GM11168 (cell line): ENCODE data around the gene SEPTIN6.
"Not testable (repeated sequence)": the region's sequence is repeated elsewhere in the genome, so short reads cannot be mapped to it uniquely, and the experiment has no call there.

Experiments used
- in situ Hi-C: fragments of 300-500 bp; cut with MboI; formaldehyde crosslinking; loops from one replicate; pipeline ENCODE4 v1.12.0; 2022; ENCODE audit warnings: low sequenced_read_pairs; ENCODE audit not compliant: unreplicated experiment

SEPTIN6 gene

DNA sequence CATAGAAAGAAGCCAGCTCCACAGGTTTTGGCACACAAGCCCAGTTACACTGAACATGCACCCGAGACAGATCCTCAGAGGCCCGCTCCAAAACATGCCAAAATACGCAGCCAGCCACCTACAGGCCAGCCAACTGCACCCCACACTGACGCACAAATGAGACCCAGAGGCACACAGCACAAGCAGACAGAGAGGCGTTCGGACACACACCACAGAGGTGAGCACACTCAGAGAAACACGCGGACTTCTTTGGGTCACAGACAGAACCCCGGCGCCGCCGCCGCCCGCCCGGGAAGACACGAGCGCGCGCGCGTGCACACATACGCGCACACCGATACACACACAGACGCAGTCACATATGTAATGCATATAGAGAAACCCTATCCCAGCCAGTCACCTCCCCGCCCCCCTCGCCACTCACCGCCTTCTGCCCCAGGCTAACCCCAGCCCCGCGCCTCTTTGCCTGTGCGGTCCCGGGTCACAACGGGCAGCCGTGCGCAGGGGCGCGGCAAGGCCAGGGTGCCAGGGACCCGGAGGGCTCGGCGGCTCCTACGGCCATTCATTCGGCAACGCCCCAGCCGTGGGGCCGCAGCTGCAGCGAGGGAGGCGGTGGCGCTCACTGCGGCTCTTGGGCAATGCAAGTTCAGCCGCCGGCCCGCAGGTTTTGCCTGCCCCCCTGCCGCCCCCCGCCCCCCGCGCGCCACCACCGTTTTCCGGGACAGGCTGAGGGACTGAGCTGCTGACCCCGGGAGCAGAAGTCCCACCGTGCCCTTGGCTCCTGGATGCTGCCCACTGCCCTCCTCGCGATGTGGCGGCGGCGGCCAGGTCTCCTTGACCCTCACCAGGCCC, 553 bp downstream of the SEPTIN6 start:
- in situ Hi-C loops, result no loop called here

DNA sequence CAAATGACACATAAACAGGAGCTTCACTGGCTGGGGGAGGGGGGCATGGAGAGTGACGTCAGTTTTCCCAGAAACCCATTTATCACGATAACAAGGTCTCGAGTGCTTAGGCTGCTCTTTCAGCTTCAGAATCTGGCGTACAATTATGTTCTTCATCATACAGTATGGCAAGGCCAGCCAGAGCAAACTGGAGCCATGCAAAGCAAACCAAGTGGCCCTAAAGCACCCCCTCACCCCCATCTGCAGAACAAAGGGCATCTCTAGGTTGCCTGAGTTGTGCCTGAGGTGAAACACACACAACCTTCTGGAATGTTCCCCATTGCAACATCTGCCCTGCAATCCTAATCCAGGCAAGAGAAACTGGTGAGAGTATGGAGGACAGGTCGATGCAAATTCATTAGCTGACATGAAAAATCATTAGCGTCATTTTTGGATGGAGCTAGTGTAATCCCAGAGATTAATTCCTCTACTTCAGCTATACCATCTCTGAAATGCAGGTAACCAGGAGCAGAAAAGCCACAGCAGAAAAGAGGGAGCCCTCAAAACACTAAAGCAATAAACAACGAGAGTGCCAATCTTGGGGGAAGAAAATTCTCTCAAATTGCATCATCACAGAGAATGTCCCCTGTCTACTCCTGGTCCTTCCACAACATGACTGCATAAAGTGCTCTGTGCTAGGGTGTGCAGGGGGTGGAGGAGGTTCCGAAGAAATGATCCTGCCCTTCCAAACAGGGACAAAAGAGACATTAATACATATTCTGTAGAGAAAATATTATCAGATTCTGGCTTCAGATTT, 1.8 kb downstream of the SEPTIN6 start:
- in situ Hi-C loops, result no loop called here

DNA sequence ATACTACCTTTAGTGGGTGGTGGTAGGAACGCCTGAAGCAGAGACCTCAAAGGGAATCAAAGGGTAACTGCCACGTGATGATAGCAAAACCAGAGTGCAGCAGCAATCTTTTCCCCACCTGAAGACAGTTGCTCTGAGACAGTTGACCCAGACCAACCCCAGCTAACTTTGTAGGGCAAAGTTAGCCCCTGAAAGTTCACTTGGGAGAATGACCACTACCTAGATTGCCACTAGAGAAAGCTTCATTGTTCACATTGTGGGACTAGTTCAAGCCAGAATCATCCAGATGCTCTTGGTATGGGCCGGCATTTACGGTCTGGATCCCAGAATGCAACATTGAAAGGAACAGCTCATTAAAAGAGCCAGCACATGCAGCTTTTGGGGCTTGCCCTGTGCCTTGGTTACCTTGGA, 4.1 kb downstream of the SEPTIN6 start:
- in situ Hi-C loops, result no loop called here

DNA sequence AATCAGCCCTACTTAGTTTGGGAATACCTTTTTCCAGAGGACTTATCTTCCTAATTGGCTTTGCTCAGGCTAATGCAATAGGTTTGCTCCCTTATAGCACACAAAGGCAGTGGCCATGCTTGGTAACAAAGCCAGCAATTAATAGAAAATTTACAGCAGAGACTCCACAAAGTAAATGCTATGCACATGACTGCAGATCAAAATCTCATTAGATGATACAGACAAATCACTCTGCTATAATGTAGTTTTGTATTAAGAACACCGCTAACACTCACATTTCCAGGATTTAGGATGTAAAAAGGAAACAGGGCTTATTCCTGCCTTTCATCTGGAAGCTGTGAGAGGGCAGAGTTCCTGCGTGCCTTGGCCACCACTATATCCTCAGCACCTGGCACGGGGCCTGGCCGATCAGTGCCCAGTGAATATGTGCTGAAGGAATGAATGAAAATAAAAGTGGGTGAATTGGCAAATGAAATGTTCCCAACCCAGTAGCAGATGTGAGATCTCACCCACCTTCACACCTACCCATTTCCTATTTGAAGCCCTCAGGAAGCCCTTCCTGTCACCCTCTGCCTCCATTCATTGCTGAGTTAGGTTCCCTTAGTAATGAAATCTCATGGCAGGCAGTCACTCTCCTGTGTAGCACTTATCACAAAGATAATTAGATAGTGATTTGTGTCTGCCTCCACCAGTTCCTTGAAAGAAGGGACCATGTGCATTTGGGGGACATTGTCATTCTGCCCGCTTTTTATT, 5.1 kb downstream of the SEPTIN6 start:
- in situ Hi-C loops, result no loop called here

DNA sequence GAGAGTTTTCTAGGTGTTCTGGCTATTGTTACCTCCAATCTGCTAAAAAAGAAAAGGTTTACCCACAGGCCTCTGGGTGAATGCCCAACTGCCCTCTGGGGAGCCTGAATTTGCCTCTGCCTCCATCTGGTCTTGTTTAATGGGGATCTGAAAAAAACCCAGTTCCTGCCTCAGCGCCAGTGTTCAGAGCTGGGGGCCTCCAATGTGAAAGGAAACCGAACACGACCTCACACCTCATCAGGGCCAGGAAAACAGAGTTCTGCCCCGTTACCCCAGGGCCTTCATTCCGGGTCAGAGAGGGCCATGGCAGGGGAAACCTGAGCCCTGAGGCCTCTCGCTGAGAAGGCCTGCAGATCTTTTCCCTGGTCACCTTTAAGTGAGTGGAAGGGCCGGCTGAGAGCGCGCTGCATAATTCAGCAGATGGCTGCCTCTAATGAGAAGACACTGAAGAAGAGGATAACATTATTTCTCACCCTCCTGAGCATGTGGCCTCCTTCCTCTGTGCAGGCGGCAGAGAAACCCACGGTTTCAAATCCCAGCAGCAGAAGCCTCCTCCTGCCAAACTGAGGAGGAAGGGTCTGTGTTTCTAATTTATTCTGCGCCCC, 6.8 kb downstream of the SEPTIN6 start:
- in situ Hi-C loops, result no loop called here

DNA sequence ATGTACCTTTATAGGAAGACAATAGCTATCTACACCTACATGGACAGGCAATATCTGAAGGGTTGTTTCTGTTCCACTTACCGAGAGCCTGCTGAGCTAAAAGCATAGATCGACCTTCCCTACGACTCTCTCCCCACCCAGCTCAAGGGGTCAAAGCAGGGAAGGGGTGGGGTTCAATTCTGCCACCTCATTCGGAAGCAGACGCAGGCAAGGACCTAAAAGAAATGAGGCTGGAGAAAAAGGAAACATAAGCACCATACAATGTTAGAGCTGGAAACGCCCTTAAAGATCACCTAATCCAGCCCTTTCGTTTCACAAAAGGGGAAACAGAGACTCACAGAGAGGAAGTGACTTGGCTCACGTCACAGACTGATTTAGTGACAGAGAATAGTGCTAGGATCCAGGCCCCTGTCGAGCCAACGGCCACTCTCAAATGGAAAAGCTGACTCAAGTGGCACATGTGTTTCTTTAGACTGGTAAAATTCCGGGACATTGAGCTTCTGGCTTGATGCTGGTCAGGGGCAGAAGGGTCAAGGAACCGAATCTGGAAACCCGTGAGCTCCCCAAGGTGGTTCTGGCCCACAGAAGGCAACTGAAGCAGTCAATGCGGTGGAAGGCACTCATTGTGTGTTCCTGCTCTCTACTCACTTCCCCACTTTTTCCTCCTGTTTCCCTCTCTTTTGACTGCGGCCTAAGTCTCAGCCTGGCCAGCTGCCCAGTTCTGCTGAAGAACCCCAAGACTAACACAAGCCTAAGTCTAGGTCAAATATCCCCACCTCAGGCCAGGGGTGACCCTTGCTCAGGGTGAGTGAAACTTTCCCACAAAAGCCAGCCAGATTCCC, 7.5 kb downstream of the SEPTIN6 start:
- in situ Hi-C loops, result no loop called here

DNA sequence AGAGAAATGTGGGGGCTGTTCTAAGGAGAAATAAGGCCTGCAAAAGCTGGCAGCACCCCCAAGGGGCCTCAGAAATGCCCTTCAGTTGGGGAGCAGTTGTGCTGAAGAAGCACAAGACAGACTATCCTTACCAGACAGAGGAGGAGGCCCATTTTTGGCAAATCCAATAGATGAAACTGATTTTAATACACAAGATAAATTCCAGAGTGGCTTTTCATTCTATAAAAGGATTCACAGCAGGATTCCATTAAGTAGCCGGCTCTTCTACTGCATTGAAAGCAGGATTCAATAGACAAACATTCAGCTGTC, 8.1 kb downstream of the SEPTIN6 start:
- in situ Hi-C loops, result no loop called here

DNA sequence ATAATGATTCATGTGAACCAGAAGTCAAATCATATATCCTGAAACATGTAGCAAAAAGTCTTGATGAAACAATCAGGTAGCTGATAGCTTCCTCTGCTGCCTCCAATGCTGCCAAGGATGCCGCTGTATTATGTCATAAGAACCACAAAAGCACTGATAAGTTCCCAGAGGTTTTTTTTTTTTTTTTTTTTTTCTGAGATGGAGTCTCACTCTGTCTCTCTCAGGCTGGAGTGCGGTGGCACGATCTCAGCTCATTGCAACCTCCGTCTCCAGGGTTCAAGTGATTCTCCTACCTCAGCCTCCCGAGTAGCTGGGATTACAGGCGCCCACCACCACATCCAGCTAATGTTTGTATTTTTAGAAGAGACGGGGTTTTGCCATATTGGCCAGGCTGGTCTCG, 8.7 kb downstream of the SEPTIN6 start:
- in situ Hi-C loops, result not testable (repeated sequence)

DNA sequence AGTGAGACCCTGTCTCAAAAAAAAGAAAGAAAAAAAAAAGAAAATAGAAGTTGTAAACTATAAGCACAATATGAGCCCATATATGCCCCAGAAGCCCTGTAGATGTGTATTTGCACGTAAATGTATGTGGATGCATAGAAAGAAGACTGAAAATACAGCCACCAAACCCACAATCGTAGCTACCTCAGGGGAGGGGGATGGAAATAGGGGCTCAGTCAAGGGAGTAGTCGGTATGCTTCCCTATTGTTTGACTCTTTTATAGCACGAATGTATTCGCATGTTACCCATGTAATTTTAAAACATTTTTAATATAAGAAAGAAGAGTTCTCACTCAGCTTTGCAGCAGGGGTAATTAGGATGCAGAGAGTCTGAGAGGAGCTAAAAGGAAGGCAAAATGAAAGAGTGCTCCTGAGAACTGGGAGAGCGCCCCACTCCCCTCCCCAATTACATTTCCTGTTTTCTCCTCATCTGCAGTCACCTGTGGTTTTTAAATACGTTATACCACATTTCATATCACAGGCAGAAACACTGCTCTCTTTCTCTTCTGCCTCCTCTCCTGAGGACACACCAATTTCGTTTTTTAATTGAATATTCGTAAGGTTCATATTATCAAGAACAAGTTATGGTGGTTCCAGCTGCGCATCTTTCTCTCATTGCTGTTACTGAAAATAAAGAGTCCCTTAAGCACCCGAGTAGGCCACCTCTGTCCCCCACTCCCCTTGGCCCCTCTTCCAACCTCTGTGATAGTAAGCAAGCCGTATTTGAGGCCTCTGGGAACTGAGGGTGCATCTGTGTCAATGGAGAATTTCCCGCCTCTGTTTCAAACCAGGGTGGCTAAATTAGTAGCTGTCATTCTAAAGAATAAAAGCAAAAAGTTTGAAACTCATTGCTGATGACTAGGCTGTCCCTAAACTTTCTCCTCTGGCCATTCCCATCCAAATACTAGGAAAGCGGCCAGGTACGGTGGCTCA, 10.7 kb downstream of the SEPTIN6 start:
- in situ Hi-C loops, result no loop called here

DNA sequence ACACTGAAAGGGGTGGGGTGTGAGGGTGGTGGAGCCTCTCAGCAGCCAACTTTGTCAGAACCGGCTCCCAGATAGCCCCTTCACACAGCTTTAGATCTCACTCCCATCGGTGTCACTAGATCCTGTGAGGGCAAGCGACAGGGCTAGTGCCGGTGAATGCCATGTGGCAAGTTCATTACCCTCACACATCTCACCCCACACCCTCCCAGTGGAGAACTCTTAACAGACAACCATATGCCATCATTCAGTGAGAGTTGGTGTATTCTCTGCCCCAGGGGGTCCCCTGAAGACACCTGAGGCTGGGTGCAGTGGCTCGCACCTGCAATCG, 15.3 kb downstream of the SEPTIN6 start:
- in situ Hi-C loops, result no loop called here

DNA sequence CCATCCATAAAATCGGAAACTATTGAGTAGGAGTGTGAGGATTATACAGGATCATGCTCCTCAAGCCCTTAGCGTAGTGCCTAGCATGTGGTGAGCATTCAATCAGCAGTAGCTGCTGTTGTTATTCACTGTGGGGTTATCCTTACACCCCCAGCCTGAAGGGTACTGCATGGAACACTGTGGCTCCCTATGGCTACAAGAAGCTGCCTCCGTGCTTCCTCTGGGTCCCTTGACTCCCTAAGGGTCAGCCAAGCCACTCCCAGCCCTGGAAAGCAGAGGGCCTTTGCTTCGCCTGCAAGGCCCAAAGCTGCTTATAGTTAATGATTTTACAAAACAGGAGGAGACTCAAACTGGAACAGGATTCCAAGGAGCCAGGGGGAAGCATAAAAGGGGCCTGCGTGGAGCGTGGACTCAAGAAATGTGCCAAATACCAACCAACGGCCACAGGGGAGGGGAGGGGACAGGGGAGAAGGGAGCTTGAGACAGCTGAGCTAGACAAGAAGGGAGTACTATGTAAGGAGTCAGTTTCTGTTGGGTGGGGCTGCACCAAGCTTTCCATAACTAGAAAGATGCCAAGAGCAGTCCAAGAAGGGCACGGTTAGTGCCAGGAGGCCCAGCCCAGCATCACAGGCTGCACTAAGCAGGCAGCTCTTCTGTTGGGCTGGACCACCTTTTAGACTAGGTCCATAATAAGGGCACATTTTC, 15.9 kb downstream of the SEPTIN6 start:
- in situ Hi-C loops, result no loop called here

DNA sequence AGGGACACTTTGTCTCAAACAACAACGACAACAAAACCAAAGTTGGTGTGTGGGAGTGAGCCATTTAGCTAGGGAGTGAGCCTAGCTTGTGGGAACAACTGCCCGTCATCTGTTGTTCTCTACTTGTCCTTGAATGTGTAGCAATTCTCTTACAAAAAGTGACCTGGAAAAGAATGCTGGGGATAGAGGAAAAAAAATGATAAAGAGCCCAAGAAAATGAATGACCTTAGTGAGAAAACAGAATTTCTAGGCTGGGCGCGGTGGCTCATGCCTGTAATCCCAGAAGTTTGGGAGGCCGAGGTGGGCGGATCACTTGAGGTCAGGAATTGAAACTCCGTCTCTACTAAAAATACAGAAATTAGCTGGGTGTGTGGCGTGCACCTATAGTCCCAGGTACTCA, 19.6 kb downstream of the SEPTIN6 start:
- in situ Hi-C loops, result no loop called here

DNA sequence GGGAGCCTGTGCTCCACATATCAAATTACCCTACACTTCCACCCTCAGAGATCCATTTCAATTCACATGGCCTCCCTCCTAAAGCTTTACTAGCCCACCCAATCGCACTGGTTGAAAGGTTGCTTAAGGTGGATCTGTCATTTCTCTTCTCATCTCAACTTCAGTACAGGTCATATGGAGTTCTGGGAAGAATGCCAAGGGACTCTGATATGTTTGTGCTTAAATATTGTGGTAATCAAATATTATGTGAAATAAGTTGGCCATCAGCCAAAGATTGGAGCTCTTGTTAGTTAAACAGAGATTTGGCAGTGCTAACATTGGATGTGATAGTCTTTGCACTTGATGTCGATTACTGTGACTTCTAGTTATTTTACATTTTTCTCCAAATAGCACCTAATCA, 20.5 kb downstream of the SEPTIN6 start:
- in situ Hi-C loops, result no loop called here

DNA sequence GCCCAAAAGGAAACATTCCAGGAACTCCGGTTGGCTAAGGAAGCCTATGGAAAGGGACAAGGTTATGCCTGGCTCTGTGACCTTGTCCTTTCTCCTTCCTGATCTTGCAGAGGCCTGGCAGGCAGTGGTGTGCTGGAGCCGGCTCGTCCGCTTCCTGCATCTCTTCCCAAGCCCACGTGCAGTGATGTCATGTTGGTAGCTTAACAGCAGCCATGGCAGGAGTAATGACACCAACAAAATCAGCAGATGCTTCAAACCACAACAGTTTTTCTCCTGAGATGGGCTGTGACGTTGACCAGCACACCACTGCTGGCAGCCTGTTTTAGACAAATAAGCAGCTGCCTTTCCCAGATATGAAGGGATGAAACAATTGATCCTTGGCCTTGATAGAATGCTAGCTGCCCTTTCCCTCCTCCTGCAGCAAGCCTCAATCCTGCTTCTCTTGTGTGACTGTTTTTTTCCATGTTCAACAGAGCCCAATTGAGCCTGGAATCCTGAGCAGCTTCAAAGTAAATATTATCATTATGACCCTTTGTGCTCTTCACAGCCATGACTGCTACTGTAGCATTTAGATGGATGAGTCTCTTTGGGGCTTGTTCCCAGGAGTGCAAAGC, 23.4 kb downstream of the SEPTIN6 start:
- in situ Hi-C loops, result no loop called here

DNA sequence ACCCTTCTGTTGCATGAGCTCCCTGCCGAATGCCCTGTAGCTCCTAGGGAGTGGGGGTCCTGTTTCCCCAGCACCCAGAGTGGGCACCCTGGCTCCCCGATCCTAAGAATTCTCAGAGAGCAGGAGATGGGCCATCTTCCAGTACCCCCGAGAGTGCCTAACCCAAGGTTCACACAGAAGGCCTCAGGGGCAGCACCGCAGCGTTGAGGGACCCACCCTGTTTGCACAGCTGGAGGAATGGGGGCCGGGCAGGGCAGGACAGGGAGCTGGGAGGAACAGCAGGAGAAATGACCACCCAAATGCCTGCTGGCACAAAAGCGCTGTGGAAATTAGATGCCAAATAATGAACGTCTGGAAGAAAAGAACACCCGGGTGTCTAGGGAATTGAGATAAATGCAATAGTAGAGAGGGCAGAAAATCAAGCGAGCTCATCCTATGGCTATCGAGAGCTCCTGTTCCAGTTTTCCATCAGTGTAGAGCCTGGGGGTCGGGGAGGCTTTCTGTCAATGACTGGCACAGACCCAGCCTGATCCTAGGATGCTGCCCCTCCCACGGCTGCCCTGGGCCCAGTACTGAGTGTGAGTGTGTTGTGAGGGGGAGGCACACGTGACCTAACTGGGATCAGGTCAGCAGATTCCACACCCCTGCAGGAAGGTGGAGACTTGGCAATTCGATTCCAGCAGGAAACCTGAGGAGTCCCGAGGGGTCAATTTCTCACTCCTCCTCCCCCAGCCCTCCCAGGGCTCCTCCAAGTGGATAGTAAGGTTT, 25.7 kb downstream of the SEPTIN6 start:
- in situ Hi-C loops, result no loop called here

DNA sequence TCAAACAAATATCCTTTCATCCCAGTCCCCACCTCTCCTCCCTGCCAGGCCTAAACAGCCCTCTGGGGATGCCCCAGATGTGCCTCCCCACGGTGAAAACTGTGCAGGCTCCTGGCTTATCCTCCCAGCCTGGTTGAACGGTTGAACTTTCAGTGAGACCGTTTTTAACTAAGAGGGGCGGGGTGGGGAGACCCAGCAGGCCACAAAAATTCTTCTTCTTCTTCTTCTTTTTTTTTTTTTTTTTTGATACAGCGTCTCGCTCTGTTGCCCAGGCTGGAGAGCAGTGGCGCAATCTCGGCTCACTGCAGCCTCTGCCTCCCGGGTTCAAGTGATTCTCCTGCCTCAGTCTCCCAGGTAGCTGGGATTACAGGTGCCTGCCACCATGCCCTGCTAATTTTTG, 28.1 kb downstream of the SEPTIN6 start:
- in situ Hi-C loops, result not testable (repeated sequence)

DNA sequence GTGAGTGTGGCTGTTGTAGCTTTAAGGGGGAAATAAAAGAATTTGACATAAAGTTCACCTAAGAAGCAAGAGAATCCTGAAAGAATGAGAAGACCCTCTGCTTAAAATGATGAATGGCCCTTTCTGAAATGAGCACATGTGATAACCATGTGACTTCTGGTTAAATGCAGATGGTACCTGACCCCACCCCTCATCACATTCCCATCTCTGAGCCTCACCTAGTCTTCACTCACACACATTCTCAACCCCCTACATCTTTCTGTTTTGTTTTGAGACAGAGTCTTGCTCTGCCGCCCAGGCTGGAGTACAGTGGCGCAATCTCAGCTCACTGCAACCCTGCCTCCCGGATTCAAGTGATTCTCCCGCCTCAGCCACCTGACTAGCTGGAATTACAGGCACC, 31.5 kb downstream of the SEPTIN6 start:
- in situ Hi-C loops, result no loop called here
